CD4-positive, alpha-beta T cell (primary cell): ENCODE measurements around the gene BLM. TPM values are rescaled to one million over a fixed set of nuclear protein-coding genes. Genes with fewer than 3 reads are reported as not detected.

Experiments
- ATAC-seq: fragments of 200-7000 bp; cut with Tn5 transposase; one replicate; pipeline ENCODE4 v1.10.0; 2022; ENCODE audit warnings: mild to moderate bottlenecking; ENCODE audit not compliant: poor library complexity
- CTCF ChIA-PET: fragments of 350-600 bp; sonication (Branson Sonifier 250); formaldehyde crosslinking; loops from one replicate; lab custom pipeline; 2021; ENCODE audit warnings: antibody characterized with exemption, inconsistent platforms; lab: Charles Lee
- POLR2A ChIA-PET: fragments of 350-600 bp; sonication (Branson Sonifier 250); formaldehyde crosslinking; loops from one replicate; lab custom pipeline; 2021; ENCODE audit warnings: antibody characterized with exemption, inconsistent platforms; lab: Charles Lee
- DNase-seq, 14 experiments: peaks; one replicate each; pipeline ENCODE4 v3.0.0-alpha.2; 2013 to 2020; ENCODE audit warnings: mixed read lengths in 2 of 14
- H3K27ac ChIP-seq, 2 donors: one replicate each; pipeline versions ENCODE4 v1.5.1 to v1.7.0; 2013; ENCODE audit warnings: low read length in 2 of 2, low read depth in 1 of 2, mild to moderate bottlenecking in 1 of 2
- H3K27me3 ChIP-seq, 2 experiments: 1 replicate in 1 of 2; 2 replicates in 1 of 2; pipeline versions ENCODE4 v1.6.1 to v1.7.0; 2013; ENCODE audit warnings: low read length in 2 of 2, control low read depth in 1 of 2, mild to moderate bottlenecking in 1 of 2, moderate library complexity in 1 of 2; ENCODE audit not compliant: insufficient read depth in 2 of 2, control insufficient read depth in 1 of 2
- H3K36me3 ChIP-seq: one replicate; pipeline ENCODE4 v1.6.1; 2013; ENCODE audit warnings: low read length, control low read depth; ENCODE audit not compliant: insufficient read depth
- H3K4me1 ChIP-seq: one replicate; pipeline ENCODE4 v1.6.1; 2013; ENCODE audit warnings: low read length, control low read depth; ENCODE audit not compliant: insufficient read depth
- H3K4me3 ChIP-seq: one replicate; pipeline ENCODE4 v1.5.1; 2013; ENCODE audit warnings: mild to moderate bottlenecking, low read length, moderate library complexity
- H3K9me3 ChIP-seq, 2 experiments: 1 replicate in 1 of 2; 2 replicates in 1 of 2; pipeline versions ENCODE4 v1.6.1 to v1.7.0; 2013; ENCODE audit warnings: low read length in 2 of 2, mild to moderate bottlenecking in 2 of 2, control low read depth in 1 of 2, moderate library complexity in 1 of 2; ENCODE audit not compliant: control insufficient read depth in 1 of 2, insufficient read depth in 1 of 2
- H3K27ac Mint-ChIP-seq: one replicate; pipeline ENCODE4 v1.8.0; 2020; ENCODE audit warnings: mixed read lengths
- H3K27me3 Mint-ChIP-seq: one replicate; pipeline ENCODE4 v1.8.0; 2021; ENCODE audit warnings: mixed read lengths
- H3K36me3 Mint-ChIP-seq: one replicate; pipeline ENCODE4 v1.8.0; 2021; ENCODE audit warnings: low read depth, mixed read lengths
- H3K4me1 Mint-ChIP-seq: one replicate; pipeline ENCODE4 v1.8.0; 2021; ENCODE audit warnings: low read depth, mixed read lengths
- H3K4me3 Mint-ChIP-seq: one replicate; pipeline ENCODE4 v1.8.0; 2020; ENCODE audit warnings: mild to moderate bottlenecking, mixed read lengths
- H3K9me3 Mint-ChIP-seq: one replicate; pipeline ENCODE4 v1.8.0; 2020; ENCODE audit warnings: mixed read lengths
- CTCF ChIP-seq: fragments of 200-600 bp; IDR thresholded peaks from one replicate; pipeline ENCODE4 v1.8.0; 2022; ENCODE audit warnings: antibody characterized with exemption, mild to moderate bottlenecking
- intact Hi-C, 2 experiments: fragments of 100-400 bp; cut with DNase I in 1 of 2; cut with micrococcal nuclease in 1 of 2; formaldehyde crosslinking; loops; one replicate each; pipeline versions ENCODE4 v1.15.1 to v1.9.0; 2023 to 2025; cut with DNase I, micrococcal nuclease
- total RNA-seq, 174 experiments: library from RNA in 2 of 174; stranded (reverse) in 2 of 174; gene quantifications; one replicate each; pipeline ENCODE4 v1.2.3 and lab custom pipeline; 2021 to 2026

The BLM gene
- total RNA-seq, 2 experiments from 2014 or later = 1.6 to 1.8 TPM

GRCh38 chr15:90851940-90852339, 134.8 kb downstream of the BLM start:
- Histone ChIP-seq H3K27ac (no peak overlapping the region), H3K27me3 (no peaks in the 10 kb centered on the region), H3K4me1 (peaks cover 65% of the 10 kb centered on the region), H3K9me3 (no peaks in the 10 kb centered on the region), H3K4me3 (no peak overlapping the region), H3K36me3 (no peaks in the 10 kb centered on the region)
- no peak for TF ChIP-seq CTCF
- ChIA-PET POLR2A (interaction anchor here (1.0 to 1.3 kb wide), 2 partner anchors 13 to 14 kb away, joined by 3 read pairs; no protein-coding TSS in a partner anchor), CTCF (interaction anchor here (1.2 to 1.3 kb wide), 2 partner anchors 14 to 80 kb away, joined by 3 to 4 read pairs; partner anchors contain the start of gene HDDC3)
- ATAC-seq (no peak), DNase-seq (peak in 3 of 14 experiments; percentile 28 to 49 (median 37))
- peak overlapping the region; percentile 76 for H3K27ac Mint-ChIP-seq
- H3K4me3 Mint-ChIP-seq = peak overlapping the region; percentile 38
- H3K4me1 Mint-ChIP-seq = peaks cover 48% of the 10 kb centered on the region
- H3K27me3 Mint-ChIP-seq = no peaks in the 10 kb centered on the region
- H3K9me3 Mint-ChIP-seq = no peaks in the 10 kb centered on the region
- intact Hi-C loops = loop anchor here in 1 of 2 experiments (10.0 kb wide), 1 partner anchor 47 kb away; no protein-coding TSS in a partner anchor
- no peaks in the 10 kb centered on the region for H3K36me3 Mint-ChIP-seq

GRCh38 chr15:90855139-90855538, 138.0 kb downstream of the BLM start:
- H3K9me3 Mint-ChIP-seq = no peaks in the 10 kb centered on the region
- H3K4me3 ChIP-seq = no peak overlapping the region
- DNase-seq (no peak), ATAC-seq (no peak)
- no peak for TF ChIP-seq CTCF
- ChIA-PET CTCF (no interaction called here), POLR2A (interaction anchor here (0.6 to 1.4 kb wide), 3 partner anchors 16 to 37 kb away, joined by 3 read pairs; no protein-coding TSS in a partner anchor)
- peak overlapping the region; percentile 88 for H3K27ac Mint-ChIP-seq
- no peaks in the 10 kb centered on the region for H3K36me3 Mint-ChIP-seq
- H3K36me3 ChIP-seq = no peaks in the 10 kb centered on the region
- peaks cover 86% of the 10 kb centered on the region for H3K4me1 ChIP-seq
- H3K27me3 Mint-ChIP-seq = no peaks in the 10 kb centered on the region
- H3K9me3 ChIP-seq = no peaks in the 10 kb centered on the region
- no peak overlapping the region for H3K4me3 Mint-ChIP-seq
- H3K27me3 ChIP-seq = no peaks in the 10 kb centered on the region
- H3K27ac ChIP-seq = no peak overlapping the region
- peaks cover 69% of the 10 kb centered on the region for H3K4me1 Mint-ChIP-seq
- intact Hi-C loops = loop anchor here in 1 of 2 experiments (10.0 kb wide), 1 partner anchor 50 kb away; no protein-coding TSS in a partner anchor

GRCh38 chr15:90857337-90857736, 140.2 kb downstream of the BLM start:
- H3K27ac Mint-ChIP-seq = peak overlapping the region; percentile 88
- no peak for TF ChIP-seq CTCF
- H3K36me3 Mint-ChIP-seq = no peaks in the 10 kb centered on the region
- H3K4me3 Mint-ChIP-seq = no peak overlapping the region
- DNase-seq = no peak
- no peak for ATAC-seq
- ChIA-PET POLR2A (no interaction called here), CTCF (no interaction called here)
- no peak overlapping the region for H3K4me3 ChIP-seq
- no peaks in the 10 kb centered on the region for H3K36me3 ChIP-seq
- H3K9me3 ChIP-seq = no peaks in the 10 kb centered on the region
- H3K9me3 Mint-ChIP-seq = no peaks in the 10 kb centered on the region
- H3K27ac ChIP-seq = peak overlapping the region in 1 of 2 donors; percentile 67
- peaks cover 51% of the 10 kb centered on the region for H3K4me1 Mint-ChIP-seq
- H3K4me1 ChIP-seq = peaks cover 66% of the 10 kb centered on the region
- no peaks in the 10 kb centered on the region for H3K27me3 Mint-ChIP-seq
- intact Hi-C loops = loop anchor here in 1 of 2 experiments (2.0 to 10.0 kb wide), 2 partner anchors 13 to 53 kb away; no protein-coding TSS in a partner anchor
- H3K27me3 ChIP-seq = no peaks in the 10 kb centered on the region
